Measurements from ENCODE around the gene WDR18.

GRCh38 chr19:1013218-1013617 is 29.1 kb downstream of the WDR18 start:
- TF ChIP-seq CTCF (IDR thresholded peaks at IDR 0.05): no peak
- TF ChIP-seq EP300 (IDR thresholded peaks at IDR 0.05): no peak
- no peak for TF ChIP-seq POLR2AphosphoS5 (IDR thresholded peaks at IDR 0.05)
- TF ChIP-seq POLR2A (IDR thresholded peaks at IDR 0.05; ENCODE audit: low read depth): no peak

Data from esophagus muscularis mucosa (tissue), 4 donors.